Measurements from ENCODE around the gene ZNF385C.
A peak's percentile ranks its signal among the peaks of the same experiment; 100 is the strongest.

Gene ZNF385C

GRCh38 chr17:42053731-42054500 is 44.4 kb downstream of the ZNF385C start:
- peaks cover 10% of the 10 kb centered on the region for H3K27me3 Mint-ChIP-seq

GRCh38 chr17:42052346-42052877 is 45.9 kb downstream of the ZNF385C start:
- Mint-ChIP-seq H3K9me3 (no peaks in the 10 kb centered on the region), H3K4me1 (peaks cover 6% of the 10 kb centered on the region), H3K36me3 (no peaks in the 10 kb centered on the region), H3K27me3 (peaks cover 10% of the 10 kb centered on the region), H3K4me3 (no peak overlapping the region), H3K27ac (no peak overlapping the region)

More at GRCh38 chr17:42053731-42054500, 44.4 kb downstream of the ZNF385C start:
- H3K9me3 Mint-ChIP-seq: no peaks in the 10 kb centered on the region
- H3K36me3 Mint-ChIP-seq: no peaks in the 10 kb centered on the region
- H3K4me1 Mint-ChIP-seq: peaks cover 6% of the 10 kb centered on the region
- no peak overlapping the region for H3K4me3 Mint-ChIP-seq
- no peak overlapping the region for H3K27ac Mint-ChIP-seq

GRCh38 chr17:42051645-42052044 is 46.6 kb downstream of the ZNF385C start:
- Mint-ChIP-seq H3K4me3 (peak overlapping the region; percentile 31), H3K27ac (no peak overlapping the region)

GRCh38 chr17:42051013-42051400 is 47.3 kb downstream of the ZNF385C start:
- Mint-ChIP-seq H3K27me3 (peaks cover 10% of the 10 kb centered on the region), H3K36me3 (no peaks in the 10 kb centered on the region), H3K4me3 (peak overlapping the region; percentile 74), H3K4me1 (peaks cover 6% of the 10 kb centered on the region), H3K9me3 (no peaks in the 10 kb centered on the region), H3K27ac (no peak overlapping the region)

More at GRCh38 chr17:42051645-42052044, 46.6 kb downstream of the ZNF385C start:
- Mint-ChIP-seq H3K36me3 (no peaks in the 10 kb centered on the region), H3K9me3 (no peaks in the 10 kb centered on the region), H3K27me3 (peaks cover 10% of the 10 kb centered on the region), H3K4me1 (peaks cover 6% of the 10 kb centered on the region)

- Mint-ChIP-seq H3K4me1 (peaks cover 6% of the 10 kb centered on the region), H3K27ac (no peak within 1 kb of the TSS), H3K4me3 (peak within 1 kb of the TSS; percentile 74), H3K9me3 (no peaks in the 10 kb centered on the region), H3K27me3 (peaks cover 10% of the 10 kb centered on the region), H3K36me3 (no peaks in the 10 kb centered on the region)
These were observed 47.8 kb downstream of the ZNF385C start, which contains the start of gene C17orf113 for GRCh38 chr17:42050393-42051012. C17orf113 (minus strand) TSS chr17:42050601; CDS start chr17:42043376, 7,225 bp downstream.

- H3K4me3 Mint-ChIP-seq: peak overlapping the region; percentile 66
- H3K9me3 Mint-ChIP-seq: no peaks in the 10 kb centered on the region
- H3K4me1 Mint-ChIP-seq: peaks cover 6% of the 10 kb centered on the region
- H3K27me3 Mint-ChIP-seq: peaks cover 10% of the 10 kb centered on the region
- H3K27ac Mint-ChIP-seq: no peak overlapping the region
- no peaks in the 10 kb centered on the region for H3K36me3 Mint-ChIP-seq
These were observed 48.4 kb downstream of the ZNF385C start for GRCh38 chr17:42049834-42050392.

GRCh38 chr17:42047343-42047742 is 50.9 kb downstream of the ZNF385C start:
- no peak overlapping the region for H3K27ac Mint-ChIP-seq
- H3K9me3 Mint-ChIP-seq: no peaks in the 10 kb centered on the region
- peaks cover 2% of the 10 kb centered on the region for H3K27me3 Mint-ChIP-seq
- no peaks in the 10 kb centered on the region for H3K36me3 Mint-ChIP-seq
- no peak overlapping the region for H3K4me3 Mint-ChIP-seq
- H3K4me1 Mint-ChIP-seq: peaks cover 6% of the 10 kb centered on the region

GRCh38 chr17:42045719-42046118 is 52.6 kb downstream of the ZNF385C start:
- no peak overlapping the region for H3K27ac Mint-ChIP-seq
- no peaks in the 10 kb centered on the region for H3K36me3 Mint-ChIP-seq
- no peaks in the 10 kb centered on the region for H3K27me3 Mint-ChIP-seq
- H3K9me3 Mint-ChIP-seq: no peaks in the 10 kb centered on the region
- H3K4me1 Mint-ChIP-seq: peaks cover 2% of the 10 kb centered on the region
- H3K4me3 Mint-ChIP-seq: no peak overlapping the region

GRCh38 chr17:42042598-42043319 is 55.5 kb downstream of the ZNF385C start:
- Mint-ChIP-seq H3K4me1 (no peaks in the 10 kb centered on the region), H3K36me3 (no peaks in the 10 kb centered on the region), H3K27me3 (peaks cover 2% of the 10 kb centered on the region), H3K27ac (no peak overlapping the region), H3K4me3 (no peak overlapping the region), H3K9me3 (no peaks in the 10 kb centered on the region)

GRCh38 chr17:42041619-42042018 is 56.7 kb downstream of the ZNF385C start:
- H3K4me1 Mint-ChIP-seq: no peaks in the 10 kb centered on the region
- H3K4me3 Mint-ChIP-seq: no peak overlapping the region
- H3K36me3 Mint-ChIP-seq: no peaks in the 10 kb centered on the region
- no peaks in the 10 kb centered on the region for H3K9me3 Mint-ChIP-seq
- peaks cover 5% of the 10 kb centered on the region for H3K27me3 Mint-ChIP-seq
- no peak overlapping the region for H3K27ac Mint-ChIP-seq

GRCh38 chr17:42040818-42041217 is 57.5 kb downstream of the ZNF385C start:
- H3K36me3 Mint-ChIP-seq: no peaks in the 10 kb centered on the region

GRCh38 chr17:42039794-42040763 is 58.2 kb downstream of the ZNF385C start:
- H3K4me3 Mint-ChIP-seq: no peak overlapping the region
- no peaks in the 10 kb centered on the region for H3K9me3 Mint-ChIP-seq
- H3K36me3 Mint-ChIP-seq: no peaks in the 10 kb centered on the region
- H3K27ac Mint-ChIP-seq: no peak overlapping the region
- H3K4me1 Mint-ChIP-seq: no peaks in the 10 kb centered on the region
- H3K27me3 Mint-ChIP-seq: peaks cover 5% of the 10 kb centered on the region

More at GRCh38 chr17:42040818-42041217, 57.5 kb downstream of the ZNF385C start:
- Mint-ChIP-seq H3K9me3 (no peaks in the 10 kb centered on the region), H3K27me3 (peaks cover 5% of the 10 kb centered on the region), H3K27ac (no peak overlapping the region), H3K4me1 (no peaks in the 10 kb centered on the region), H3K4me3 (no peak overlapping the region)

- no peaks in the 10 kb centered on the region for H3K36me3 Mint-ChIP-seq
- peaks cover 8% of the 10 kb centered on the region for H3K4me1 Mint-ChIP-seq
- no peaks in the 10 kb centered on the region for H3K9me3 Mint-ChIP-seq
- peaks cover 5% of the 10 kb centered on the region for H3K27me3 Mint-ChIP-seq
- H3K4me3 Mint-ChIP-seq: no peak overlapping the region
- no peak overlapping the region for H3K27ac Mint-ChIP-seq
These were observed 59.9 kb downstream of the ZNF385C start for GRCh38 chr17:42038221-42038973.

GRCh38 chr17:42034059-42034458 is 64.2 kb downstream of the ZNF385C start:
- Mint-ChIP-seq H3K4me3 (no peak overlapping the region), H3K4me1 (peaks cover 8% of the 10 kb centered on the region), H3K36me3 (no peaks in the 10 kb centered on the region), H3K27ac (no peak overlapping the region), H3K27me3 (peaks cover 5% of the 10 kb centered on the region), H3K9me3 (no peaks in the 10 kb centered on the region)

Data from activated naive CD4-positive, alpha-beta T cell treated with anti-CD3 and anti-CD28 coated beads, Interleukin-2, amount 50 U/mL, for 24 hours (primary cell).